ENCODE measurements around the gene MAGEE2.
"Not testable (repeated sequence)": the region's sequence is repeated elsewhere in the genome, so short reads cannot be mapped to it uniquely, and the experiment has no call there.

The MAGEE2 gene, protein sequence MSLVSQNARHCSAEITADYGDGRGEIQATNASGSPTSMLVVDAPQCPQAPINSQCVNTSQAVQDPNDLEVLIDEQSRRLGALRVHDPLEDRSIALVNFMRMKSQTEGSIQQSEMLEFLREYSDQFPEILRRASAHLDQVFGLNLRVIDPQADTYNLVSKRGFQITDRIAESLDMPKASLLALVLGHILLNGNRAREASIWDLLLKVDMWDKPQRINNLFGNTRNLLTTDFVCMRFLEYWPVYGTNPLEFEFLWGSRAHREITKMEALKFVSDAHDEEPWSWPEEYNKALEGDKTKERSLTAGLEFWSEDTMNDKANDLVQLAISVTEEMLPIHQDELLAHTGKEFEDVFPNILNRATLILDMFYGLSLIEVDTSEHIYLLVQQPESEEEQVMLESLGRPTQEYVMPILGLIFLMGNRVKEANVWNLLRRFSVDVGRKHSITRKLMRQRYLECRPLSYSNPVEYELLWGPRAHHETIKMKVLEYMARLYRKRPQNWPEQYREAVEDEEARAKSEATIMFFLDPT

DNA sequence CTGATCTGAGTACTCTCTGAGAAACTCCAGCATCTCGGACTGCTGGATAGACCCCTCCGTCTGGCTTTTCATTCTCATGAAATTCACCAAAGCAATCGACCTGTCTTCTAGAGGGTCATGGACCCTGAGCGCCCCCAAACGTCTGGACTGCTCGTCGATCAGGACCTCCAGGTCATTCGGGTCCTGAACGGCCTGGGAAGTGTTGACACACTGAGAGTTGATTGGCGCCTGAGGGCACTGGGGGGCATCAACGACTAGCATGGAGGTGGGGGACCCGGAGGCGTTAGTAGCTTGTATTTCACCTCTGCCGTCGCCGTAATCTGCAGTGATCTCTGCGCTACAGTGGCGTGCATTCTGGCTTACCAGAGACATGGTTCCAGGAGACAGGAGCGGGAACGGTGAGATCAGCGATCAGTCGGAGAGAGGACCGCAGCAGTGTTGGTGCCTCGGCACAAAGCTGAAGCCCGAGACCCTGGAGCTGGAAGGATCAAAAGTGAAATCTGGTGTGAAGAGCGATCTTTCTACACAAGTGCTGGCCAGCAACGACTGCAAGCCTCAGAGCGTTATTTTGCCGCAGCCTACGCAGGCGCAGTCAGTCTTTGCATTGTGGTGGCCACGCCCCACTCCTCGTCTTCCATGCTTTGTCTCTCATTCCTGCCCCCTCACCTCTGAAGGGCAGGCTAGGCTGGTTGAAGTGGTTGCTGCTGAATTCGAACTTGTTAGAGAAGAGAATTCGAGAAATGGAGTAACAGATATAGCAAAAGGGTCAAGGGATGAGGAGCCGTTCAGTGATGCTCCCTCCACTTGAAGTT, at the start of gene MAGEE2:
Gene MAGEE2, minus strand, starts transcription at position 575 of the 812 bp plus-strand sequence. Its CDS starts 203 bp downstream, at position 372.
- no peak for DNase-seq (ENCODE audit: low read depth in 2 of 2)

DNA sequence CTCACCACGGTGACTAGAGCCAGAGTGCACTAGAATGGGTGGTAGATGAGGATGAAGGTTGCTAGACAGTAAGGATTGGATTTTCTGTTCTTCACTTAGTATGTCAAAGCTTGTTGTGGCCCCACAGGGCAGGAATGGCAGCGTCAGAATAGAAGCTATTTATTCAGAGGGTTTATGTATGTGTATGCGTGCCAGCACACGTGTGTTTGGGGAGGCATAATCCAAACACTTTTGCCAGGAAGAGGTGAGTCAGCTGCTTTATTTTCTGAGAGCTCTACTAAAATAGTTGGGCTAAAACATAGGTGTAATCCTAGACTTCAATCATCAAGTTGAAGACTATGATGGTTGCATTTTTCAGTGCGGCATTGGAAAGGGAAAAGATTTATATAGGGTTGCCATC, 1.2 kb upstream of the MAGEE2 start:
- no peak for DNase-seq (ENCODE audit: low read depth in 2 of 2)

DNA sequence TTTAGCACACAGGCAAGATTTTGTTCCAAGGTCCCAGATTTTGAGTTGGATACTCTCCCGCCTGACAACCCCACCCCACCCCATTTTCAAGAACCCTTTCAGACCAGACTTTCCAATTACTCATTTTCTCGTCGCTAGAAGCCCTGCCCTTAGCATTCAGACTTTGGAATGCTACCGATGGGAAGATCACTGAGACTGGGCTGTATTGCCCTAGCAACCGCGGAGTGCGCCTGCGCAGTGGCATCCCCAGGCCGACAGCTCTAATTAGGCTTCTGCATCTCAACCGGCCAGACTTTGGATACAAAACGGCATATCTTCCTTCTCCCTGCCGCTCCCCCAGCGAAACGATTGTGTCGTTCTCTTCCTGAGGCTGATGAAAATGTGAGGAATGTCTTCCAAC, 3.4 kb downstream of the MAGEE2 start:
- DNase-seq (ENCODE audit: low read depth in 2 of 2) = no peak

DNA sequence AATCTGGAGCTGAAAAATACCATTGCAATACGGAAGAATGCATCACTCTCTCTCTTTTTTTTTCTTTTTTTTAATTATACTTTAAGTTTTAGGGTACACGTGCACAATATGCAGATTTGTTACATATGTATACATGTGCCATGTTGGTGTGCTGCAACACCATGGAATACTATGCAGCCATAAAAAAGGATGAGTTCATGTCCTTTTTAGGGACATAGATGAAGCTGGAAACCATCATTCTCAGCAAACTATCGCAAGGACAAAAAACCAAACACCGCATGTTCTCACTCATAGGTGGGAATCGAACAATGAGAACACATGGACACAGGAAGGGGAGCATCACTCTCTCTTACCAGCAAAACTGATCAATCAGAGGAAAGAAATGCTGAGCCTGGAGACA, 17.0 kb downstream of the MAGEE2 start:
- DNase-seq (ENCODE audit: low read depth in 2 of 2) = not testable (repeated sequence)

DNA sequence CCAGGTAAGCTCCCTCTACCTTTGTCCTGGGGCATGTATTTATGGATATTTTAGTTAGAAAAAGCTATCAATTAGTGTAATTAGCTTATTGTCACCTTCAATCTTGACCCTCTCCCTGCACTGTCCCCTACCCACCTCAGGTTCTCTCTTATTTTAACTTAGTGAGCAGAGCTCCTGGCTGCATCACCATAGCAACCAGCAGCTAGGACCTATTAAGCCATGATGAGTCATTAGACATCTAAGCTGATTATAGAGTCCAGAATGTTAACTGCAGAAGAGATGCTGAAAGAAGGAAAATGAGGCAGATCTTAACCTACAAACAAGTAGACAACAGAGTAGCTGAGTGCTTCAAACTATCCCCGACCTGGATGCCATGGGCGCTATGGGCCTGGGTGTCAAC, 36.6 kb downstream of the MAGEE2 start:
- no peak for DNase-seq (ENCODE audit: low read depth in 2 of 2)

DNA sequence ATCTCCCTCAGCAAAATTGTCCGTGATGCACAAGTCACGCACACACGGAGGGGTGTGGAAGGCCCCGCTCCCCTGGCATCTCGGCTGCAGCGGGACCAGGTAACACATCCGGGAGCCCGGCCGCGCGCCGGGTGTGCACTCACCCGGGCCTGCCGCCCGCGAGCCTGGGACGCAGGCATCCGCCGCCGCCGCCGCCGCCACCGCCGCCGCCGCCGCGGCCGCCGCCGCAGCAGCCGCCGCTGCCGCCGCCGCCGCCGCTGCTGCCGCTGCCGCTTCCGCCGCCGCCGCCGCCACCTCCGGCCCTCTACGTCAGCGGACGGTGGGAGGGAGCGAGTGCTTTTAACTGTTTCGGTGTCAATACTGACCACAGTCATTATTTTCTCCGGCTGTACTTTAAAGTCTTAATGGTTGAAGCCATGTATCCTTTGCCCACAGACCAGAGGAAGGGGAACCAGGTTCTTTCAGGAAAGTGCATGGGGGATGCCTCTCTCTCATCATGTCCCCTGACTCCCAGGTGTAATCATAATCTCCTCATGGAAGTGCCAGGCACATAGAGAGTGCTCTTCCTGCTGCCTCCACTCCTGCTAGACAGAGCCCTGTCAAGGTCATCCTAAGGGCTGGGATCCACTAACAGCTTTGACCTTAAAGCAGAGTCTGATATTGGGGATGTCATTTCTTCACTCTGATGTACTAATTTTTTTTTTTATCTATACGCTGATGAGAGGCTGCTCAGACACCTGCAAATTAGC, 38.0 kb downstream of the MAGEE2 start:
- DNase-seq (ENCODE audit: low read depth in 2 of 2) = peak; percentile 2 to 19
